ENCODE results near the gene CHRNA9. TPM values are rescaled to one million over a fixed set of nuclear protein-coding genes. Genes with fewer than 3 reads are reported as not detected.

Gene CHRNA9
- total and polyA plus RNA-seq, 9 donors = 0.13 TPM; not detected in 8

DNA sequence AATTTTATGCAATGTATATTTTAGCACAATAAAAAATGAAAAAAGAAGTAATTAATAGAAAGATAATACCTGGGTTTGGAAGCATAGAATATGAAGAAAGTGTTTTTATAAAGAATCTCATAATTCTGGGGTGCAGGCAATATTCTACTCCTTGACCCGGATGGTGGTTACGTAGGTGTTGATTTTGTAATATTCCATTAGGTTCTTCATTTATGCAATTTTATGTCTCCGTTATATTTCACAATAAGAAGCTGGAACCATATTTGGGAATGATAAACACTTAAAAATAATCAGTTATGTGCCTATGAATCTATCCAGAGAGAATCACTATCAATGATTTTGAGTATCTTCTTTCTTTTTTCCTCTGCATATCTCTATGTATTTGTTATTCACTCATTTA is 38.5 kb downstream of the CHRNA9 start:
- intact Hi-C loops (cut with DNase I) = no loop called here
- TF ChIP-seq EP300 (IDR thresholded peaks at IDR 0.05) (no peak), POLR2A (IDR thresholded peaks at IDR 0.05) (no peak)
- TF ChIP-seq, protein P1, sequence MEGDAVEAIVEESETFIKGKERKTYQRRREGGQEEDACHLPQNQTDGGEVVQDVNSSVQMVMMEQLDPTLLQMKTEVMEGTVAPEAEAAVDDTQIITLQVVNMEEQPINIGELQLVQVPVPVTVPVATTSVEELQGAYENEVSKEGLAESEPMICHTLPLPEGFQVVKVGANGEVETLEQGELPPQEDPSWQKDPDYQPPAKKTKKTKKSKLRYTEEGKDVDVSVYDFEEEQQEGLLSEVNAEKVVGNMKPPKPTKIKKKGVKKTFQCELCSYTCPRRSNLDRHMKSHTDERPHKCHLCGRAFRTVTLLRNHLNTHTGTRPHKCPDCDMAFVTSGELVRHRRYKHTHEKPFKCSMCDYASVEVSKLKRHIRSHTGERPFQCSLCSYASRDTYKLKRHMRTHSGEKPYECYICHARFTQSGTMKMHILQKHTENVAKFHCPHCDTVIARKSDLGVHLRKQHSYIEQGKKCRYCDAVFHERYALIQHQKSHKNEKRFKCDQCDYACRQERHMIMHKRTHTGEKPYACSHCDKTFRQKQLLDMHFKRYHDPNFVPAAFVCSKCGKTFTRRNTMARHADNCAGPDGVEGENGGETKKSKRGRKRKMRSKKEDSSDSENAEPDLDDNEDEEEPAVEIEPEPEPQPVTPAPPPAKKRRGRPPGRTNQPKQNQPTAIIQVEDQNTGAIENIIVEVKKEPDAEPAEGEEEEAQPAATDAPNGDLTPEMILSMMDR (IDR thresholded peaks at IDR 0.05) = no peak
- H3K27ac ChIP-seq = no peak overlapping the region
- WGBS, 3 donors = 89 to 96% (median 90%) methylated on average over 3 of the region's 3 CpGs
- H3K4me3 ChIP-seq = no peak overlapping the region
- no peaks in the 10 kb centered on the region for H3K27me3 ChIP-seq
- H3K4me1 ChIP-seq (ENCODE audit: insufficient read depth) = no peaks in the 10 kb centered on the region
- DNase-seq = no peak
- H3K36me3 ChIP-seq = no peaks in the 10 kb centered on the region
- no peaks in the 10 kb centered on the region for H3K9me3 ChIP-seq

DNA sequence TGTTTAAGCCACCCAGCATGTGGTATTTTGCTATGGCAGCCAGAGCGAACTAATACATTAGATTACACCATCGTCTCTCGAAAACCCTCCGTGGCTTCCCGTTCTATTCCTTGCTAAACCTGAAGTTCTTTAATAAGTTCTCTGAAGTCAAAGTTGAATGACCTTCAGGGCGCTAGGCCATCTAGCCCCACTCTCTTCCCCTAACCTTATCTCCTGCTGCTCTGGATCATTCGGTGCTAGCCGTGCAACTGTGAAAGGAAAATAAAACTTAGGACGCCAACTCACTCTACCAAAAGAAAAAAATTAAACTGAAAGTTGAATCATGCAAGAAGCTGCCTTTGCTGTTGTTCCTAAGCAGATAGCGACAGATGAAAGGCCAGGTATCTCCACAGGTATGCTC is 40.0 kb downstream of the CHRNA9 start:
- H3K9me3 ChIP-seq = no peaks in the 10 kb centered on the region
- 79 to 87% (median 82%) methylated on average over 10 of the region's 10 CpGs for WGBS, 3 donors
- intact Hi-C loops (cut with DNase I) = no loop called here
- H3K27me3 ChIP-seq = no peaks in the 10 kb centered on the region
- H3K4me3 ChIP-seq = no peak overlapping the region
- no peaks in the 10 kb centered on the region for H3K4me1 ChIP-seq (ENCODE audit: insufficient read depth)
- H3K27ac ChIP-seq = no peak overlapping the region
- H3K36me3 ChIP-seq = no peaks in the 10 kb centered on the region
- TF ChIP-seq POLR2A (IDR thresholded peaks at IDR 0.05) (no peak), EP300 (IDR thresholded peaks at IDR 0.05) (no peak)
- TF ChIP-seq, protein P1 (IDR thresholded peaks at IDR 0.05) = no peak
- DNase-seq = no peak

DNA sequence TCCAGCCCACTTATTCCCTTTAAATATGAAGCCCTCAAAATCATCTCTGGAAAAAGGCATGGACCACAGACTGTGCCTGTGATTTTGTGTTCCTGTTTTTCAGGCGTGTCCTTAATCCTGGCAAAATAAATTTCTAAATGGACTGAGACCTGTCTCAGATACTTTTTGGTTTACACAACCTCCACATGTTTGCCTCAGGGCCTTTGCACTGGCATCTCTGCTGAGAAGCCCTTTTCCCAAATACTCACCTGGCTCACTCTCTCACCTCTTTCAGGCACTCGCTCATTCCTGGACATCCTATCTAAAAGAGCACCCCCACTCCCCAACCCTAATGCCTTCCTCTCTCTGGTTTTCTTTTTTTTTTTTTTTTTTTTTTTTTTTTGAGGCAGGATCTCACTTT is 40.5 kb downstream of the CHRNA9 start:
- Histone ChIP-seq H3K27ac (no peak overlapping the region), H3K27me3 (no peaks in the 10 kb centered on the region), H3K4me1 (ENCODE audit: insufficient read depth) (no peaks in the 10 kb centered on the region), H3K4me3 (no peak overlapping the region), H3K36me3 (no peaks in the 10 kb centered on the region), H3K9me3 (no peaks in the 10 kb centered on the region)
- no peak for DNase-seq
- WGBS, 3 donors = 90 to 98% (median 94%) methylated on average over 2 of the region's 2 CpGs
- no peak for TF ChIP-seq POLR2A (IDR thresholded peaks at IDR 0.05)
- TF ChIP-seq EP300 (IDR thresholded peaks at IDR 0.05) = no peak
- TF ChIP-seq, protein P1 (IDR thresholded peaks at IDR 0.05) = no peak
- intact Hi-C loops (cut with DNase I) = no loop called here

DNA sequence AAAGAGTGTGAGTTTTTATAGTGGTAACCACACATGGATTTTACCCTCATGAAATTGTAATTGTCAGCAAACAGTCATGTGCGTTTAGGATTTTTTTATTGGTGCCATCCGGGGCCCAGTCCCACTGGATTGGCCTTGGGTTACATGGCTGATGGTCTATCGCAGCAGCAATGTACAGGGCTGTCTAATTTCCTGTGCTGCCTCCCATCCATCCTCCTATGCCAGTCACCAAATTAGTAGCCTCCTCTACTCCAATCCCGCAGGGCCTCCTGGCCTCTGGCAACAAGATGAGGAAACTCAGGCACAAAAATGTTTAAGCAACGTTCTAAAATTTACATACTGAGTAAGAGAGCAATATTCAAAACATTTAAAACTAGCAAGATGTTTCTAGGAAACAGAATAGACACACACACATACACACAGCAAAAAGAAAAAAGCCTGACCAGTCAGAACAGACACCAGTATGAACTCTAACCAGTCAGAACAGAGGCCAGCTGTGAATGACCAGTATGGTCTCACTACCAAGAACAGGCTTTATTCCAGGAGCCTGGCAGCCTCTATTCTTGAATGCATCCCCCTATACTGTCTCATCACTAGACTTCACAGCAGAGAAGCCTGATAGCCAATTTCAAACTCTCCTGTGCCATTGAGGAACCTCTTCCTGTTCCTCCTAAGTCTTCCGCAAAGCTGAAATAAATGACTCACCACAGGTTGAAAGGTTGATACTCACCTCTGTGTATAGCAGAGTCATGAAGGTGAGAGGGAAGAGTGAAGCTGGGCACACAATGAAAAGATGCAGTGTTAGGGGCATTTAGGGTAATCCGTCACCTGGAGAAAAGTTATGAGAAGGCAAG is 42.6 kb downstream of the CHRNA9 start:
- Histone ChIP-seq H3K27me3 (no peaks in the 10 kb centered on the region), H3K27ac (no peak overlapping the region), H3K36me3 (no peaks in the 10 kb centered on the region), H3K9me3 (no peaks in the 10 kb centered on the region), H3K4me3 (no peak overlapping the region), H3K4me1 (ENCODE audit: insufficient read depth) (no peaks in the 10 kb centered on the region)
- no peak for DNase-seq
- 70 to 77% (median 75%) methylated on average over 7 of the region's 7 CpGs for whole genome bisulfite sequencing, 3 donors
- TF ChIP-seq POLR2A (IDR thresholded peaks at IDR 0.05) = no peak
- no peak for TF ChIP-seq EP300 (IDR thresholded peaks at IDR 0.05)
- TF ChIP-seq, protein P1 (IDR thresholded peaks at IDR 0.05) = no peak
- intact Hi-C loops (cut with DNase I) = no loop called here

Measured in ovary (tissue), 9 donors.